GM11168 (cell line): ENCODE results near the gene DHRS4.

ENCODE experiments used
- in situ Hi-C: fragments of 300-500 bp; cut with MboI; formaldehyde crosslinking; loops from one replicate; pipeline ENCODE4 v1.12.0; 2022; ENCODE audit warnings: low sequenced_read_pairs; ENCODE audit not compliant: unreplicated experiment

Gene DHRS4

GRCh38 chr14:23953464-23954278, at the start of gene DHRS4:
Gene DHRS4 (plus strand): TSS chr14:23953770. CDS start chr14:23953789, 19 bp downstream.
- in situ Hi-C loops, result loop anchor here (10.0 kb wide), 1 partner anchor 61 kb away; no protein-coding TSS in a partner anchor

GRCh38 chr14:23910101-23910875, 43.3 kb upstream of the DHRS4 start:
- in situ Hi-C loops, result loop anchor here (10.0 kb wide), 1 partner anchor 185 kb away; no protein-coding TSS in a partner anchor

- in situ Hi-C loops, result loop anchor here (10.0 kb wide), 1 partner anchor 186 kb away; no protein-coding TSS in a partner anchor
Observed at GRCh38 chr14:23910876-23911210, 42.7 kb upstream of the DHRS4 start.

GRCh38 chr14:23915559-23915958, 38.0 kb upstream of the DHRS4 start:
- in situ Hi-C loops, result loop anchor here (10.0 kb wide), 1 partner anchor 191 kb away; no protein-coding TSS in a partner anchor

GRCh38 chr14:23916004-23916403, 37.6 kb upstream of the DHRS4 start:
- in situ Hi-C loops, result loop anchor here (10.0 kb wide), 1 partner anchor 191 kb away; no protein-coding TSS in a partner anchor

GRCh38 chr14:23916446-23916845, 37.1 kb upstream of the DHRS4 start:
- in situ Hi-C loops, result loop anchor here (10.0 kb wide), 1 partner anchor 192 kb away; no protein-coding TSS in a partner anchor

- in situ Hi-C loops, result no loop called here
Observed at GRCh38 chr14:23922545-23922944, 31.0 kb upstream of the DHRS4 start.

- in situ Hi-C loops, result no loop called here
Observed at GRCh38 chr14:23925523-23926075, 28.0 kb upstream of the DHRS4 start.

- in situ Hi-C loops, result no loop called here
Observed at GRCh38 chr14:23926543-23926942, 27.0 kb upstream of the DHRS4 start.

GRCh38 chr14:23929136-23929535, 24.4 kb upstream of the DHRS4 start:
- in situ Hi-C loops, result no loop called here

- in situ Hi-C loops, result loop anchor here (10.0 kb wide), 1 partner anchor 335 kb away; no protein-coding TSS in a partner anchor
Observed at GRCh38 chr14:23929822-23930294, 23.7 kb upstream of the DHRS4 start.

- in situ Hi-C loops, result loop anchor here (10.0 kb wide), 1 partner anchor 336 kb away; no protein-coding TSS in a partner anchor
Observed at GRCh38 chr14:23930742-23931141, 22.8 kb upstream of the DHRS4 start.

GRCh38 chr14:23931721-23932289, 21.8 kb upstream of the DHRS4 start:
- in situ Hi-C loops, result loop anchor here (10.0 kb wide), 1 partner anchor 337 kb away; no protein-coding TSS in a partner anchor

- in situ Hi-C loops, result loop anchor here (10.0 kb wide), 1 partner anchor 338 kb away; no protein-coding TSS in a partner anchor
Observed at GRCh38 chr14:23932639-23933038, 20.9 kb upstream of the DHRS4 start.

- in situ Hi-C loops, result loop anchor here (10.0 kb wide), 1 partner anchor 338 kb away; no protein-coding TSS in a partner anchor
Observed at GRCh38 chr14:23933108-23933741, 20.3 kb upstream of the DHRS4 start.

GRCh38 chr14:23933742-23934128, 19.8 kb upstream of the DHRS4 start:
- in situ Hi-C loops, result loop anchor here (10.0 kb wide), 1 partner anchor 339 kb away; no protein-coding TSS in a partner anchor

- in situ Hi-C loops, result loop anchor here (10.0 kb wide), 1 partner anchor 340 kb away; no protein-coding TSS in a partner anchor
Observed at GRCh38 chr14:23935158-23935557, 18.4 kb upstream of the DHRS4 start.

GRCh38 chr14:23936084-23936829, 17.3 kb upstream of the DHRS4 start:
- in situ Hi-C loops, result loop anchor here (10.0 kb wide), 1 partner anchor 341 kb away; no protein-coding TSS in a partner anchor
